ENCODE measurements around the gene MMEL1. TPM values are rescaled to one million over a fixed set of nuclear protein-coding genes. Genes with fewer than 3 reads are reported as not detected.

MMEL1 gene
- total RNA-seq, 1 experiment from 2014 or later: not detected

DNA sequence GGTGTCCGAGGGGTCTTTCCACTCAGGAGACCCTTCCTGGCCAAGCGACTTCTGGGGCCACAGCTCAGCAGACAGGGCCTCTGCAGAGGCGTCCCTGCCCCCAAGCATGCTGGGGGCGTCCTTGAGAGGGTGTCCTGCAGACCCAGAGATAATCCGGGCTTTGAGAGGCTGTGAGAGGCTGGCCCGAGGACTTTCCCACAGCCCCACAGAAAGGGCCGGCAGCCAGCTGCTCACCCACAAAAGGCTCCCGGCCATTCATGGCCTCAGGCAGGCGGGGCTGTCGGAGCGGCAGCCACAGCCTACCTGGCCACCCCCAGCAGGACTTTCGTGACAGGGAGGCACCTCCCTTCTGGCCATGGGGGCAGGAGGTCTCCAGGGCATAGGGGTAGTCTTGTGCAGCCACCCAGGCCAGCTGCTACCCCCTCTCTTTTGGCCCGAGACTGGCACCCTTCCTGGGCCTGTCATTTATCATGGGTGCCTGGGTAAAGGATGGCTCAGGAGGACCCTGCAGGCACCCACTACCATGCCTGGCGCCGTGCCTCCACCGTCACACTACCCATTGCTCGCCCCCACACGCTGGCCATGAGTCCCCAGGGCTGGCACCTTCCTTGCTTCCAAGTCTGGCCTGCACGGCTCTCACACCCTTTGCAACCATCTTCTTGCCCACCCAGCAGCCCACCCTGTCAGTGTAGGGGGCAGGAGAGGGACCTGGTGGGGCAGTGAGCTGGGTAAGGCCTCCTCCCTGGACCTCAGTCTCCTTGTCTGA, 87.8 kb downstream of the MMEL1 start:
- no peak for DNase-seq (ENCODE audit: low read depth)

DNA sequence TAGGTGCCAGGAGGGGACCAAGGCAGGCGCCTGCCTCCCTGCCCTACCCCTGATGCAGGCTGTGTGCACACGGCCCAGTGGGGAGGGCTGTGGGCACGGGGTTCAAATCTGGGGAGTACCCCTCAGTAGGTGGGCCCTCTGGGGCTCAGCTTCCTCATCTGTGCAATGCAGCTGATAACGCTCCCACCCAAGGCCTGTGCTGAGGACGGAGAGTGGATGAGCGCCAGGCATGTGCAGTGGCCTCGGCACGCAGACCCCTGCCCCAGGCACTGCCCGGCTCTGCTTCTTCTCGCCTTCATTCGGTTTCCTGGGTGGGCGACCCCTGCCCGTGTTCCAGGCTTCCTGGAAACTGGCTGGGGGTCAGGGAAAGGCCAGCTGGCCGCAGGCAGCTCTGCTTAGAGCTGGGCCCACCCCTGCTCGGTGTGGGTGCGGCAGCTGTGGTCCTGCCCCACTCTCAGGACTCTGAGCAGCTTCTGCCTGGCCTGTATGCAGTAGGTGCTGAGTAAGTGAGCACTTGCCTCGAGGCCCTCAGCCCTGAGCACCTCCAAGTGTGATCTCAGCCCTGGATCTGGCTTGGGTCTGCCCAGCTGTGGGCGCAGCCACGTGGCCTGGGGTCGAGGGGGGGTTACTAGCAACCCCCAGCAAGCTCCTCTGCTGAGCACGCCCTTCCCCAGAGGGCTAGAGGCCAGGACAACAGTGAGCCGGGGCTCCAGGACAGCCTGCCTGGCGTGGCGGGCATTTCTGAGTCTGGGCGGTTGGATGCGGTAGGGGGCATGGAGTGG, 88.5 kb downstream of the MMEL1 start:
- DNase-seq (ENCODE audit: low read depth): no peak

DNA sequence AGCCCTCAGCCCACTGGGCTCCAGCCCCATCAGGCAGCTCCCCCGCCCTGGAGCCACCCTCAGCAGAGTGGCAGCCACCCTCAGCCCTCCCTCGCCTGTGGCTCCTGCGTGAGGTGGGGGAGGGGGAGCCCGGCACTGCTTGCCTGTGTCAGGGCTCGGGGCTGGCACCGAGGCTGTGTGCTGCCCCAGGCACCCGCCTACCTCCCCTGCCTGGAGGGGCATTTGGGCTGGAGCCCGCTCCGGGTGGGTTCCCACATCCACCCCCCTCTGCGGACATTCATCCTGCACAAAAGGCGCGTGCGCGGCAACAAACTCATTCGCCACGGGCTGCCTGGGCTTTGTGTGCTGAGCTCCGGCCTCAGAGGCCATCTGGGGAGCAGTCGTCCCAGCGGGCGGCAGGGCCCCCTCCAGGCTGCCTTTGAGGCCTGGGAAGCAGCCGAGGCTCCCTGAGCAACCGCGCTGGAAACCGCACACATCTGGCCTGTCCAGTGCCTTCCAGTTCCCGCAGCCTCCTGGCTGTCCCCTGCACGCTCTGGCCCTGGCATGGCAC, 89.2 kb downstream of the MMEL1 start:
- DNase-seq (ENCODE audit: low read depth): no peak

DNA sequence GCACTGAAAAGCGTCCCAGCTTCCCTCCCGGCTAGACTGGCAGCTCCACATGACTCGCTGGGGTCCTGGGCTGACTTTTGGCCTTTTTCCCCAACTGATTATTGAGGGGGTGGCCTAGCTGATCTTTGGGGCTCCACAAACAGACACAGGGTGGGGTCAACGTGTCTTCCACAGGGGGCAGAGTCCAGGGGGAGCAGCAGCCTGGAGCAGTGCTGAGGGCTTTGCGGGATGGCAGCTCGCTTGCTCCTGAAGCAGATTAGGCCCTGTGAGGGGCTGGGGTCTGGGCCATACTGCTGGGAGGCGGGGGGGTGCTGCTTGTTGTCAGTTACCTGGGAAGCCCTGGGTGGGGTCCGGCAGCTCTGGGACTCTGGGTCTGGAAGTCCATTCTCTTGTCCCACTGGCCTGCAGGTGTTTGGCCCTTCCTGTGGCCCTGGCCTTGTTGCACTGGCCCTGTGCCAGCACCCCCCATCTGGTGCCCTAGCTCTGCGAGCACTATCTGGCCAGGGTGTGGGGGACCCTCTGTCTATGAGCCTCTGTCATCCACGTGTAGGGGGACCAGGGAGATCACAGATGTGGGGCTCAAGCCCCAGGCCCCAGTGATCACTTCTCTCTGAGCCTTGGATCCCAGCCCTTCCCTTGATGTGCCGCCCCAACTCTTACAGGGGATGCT, 90.4 kb downstream of the MMEL1 start:
- DNase-seq (ENCODE audit: low read depth): no peak

DNA sequence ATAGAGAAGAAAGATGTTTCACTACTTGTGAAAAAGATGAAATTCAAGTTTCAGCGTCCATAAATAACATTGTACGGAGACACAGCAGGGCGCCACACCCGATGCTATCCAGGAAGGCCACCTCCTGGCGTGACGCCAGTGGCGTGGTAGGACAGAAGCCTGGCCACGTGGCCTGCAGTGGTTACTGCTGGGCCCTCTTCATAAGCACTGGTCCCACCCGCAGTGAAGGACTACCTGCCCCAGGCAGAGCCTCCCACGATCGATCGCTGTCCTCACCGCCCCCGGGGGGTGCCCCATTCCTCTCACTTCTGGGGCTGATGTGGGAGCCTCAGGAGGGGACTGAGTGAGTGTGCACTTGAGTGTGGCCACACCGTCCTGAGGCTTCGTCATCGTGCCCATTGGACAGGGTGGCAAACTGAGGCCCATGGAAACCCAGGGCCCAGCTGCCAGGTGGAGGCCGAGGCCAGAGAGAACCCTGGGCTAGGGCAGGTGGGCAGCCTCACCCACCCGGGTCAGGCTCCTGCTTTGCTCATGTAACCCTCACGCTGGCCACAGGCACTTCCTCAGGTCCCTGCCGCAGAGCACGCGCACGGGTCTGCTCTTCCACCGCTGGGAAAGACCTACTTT, 91.1 kb downstream of the MMEL1 start:
- no peak for DNase-seq (ENCODE audit: low read depth)

DNA sequence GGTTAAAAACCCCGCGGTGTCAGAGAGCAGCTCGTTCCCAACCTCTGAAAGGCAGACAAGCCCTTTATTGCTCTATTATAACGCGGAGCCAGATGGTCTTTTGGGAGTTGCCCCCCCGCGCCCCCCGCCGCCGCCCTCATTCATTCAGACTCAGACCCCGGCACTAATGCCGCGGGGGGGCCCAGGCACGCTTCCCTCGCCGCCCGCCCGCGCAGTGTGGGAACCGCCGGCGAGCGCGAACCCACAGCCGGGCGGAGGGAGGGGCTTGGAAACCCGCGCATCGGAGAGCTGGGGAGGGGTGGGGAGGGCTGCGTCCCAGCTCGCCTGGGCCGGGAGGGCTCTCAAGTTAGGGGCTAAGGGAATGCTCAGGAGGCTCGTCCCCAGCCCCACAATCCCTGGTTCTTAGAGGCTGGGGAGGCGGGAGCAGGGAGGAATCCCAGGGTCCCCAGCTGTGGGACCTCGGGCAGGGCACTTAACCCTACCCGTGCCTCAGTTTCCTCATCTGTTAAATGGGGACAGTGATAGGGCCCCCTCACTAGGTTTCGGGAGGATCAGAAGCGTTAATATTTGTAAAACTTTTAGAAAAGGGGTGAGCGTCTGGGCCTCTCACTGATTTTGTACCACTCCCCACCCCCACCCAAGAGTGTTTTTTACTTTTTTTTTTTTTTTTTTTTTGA, 91.9 kb downstream of the MMEL1 start:
- no peak for DNase-seq (ENCODE audit: low read depth)

Other genes starting within 250 kb of the MMEL1 start
- 4.9 and 7.5 TPM in 2 replicates for gene MORN1, start 241.5 kb downstream of the MMEL1 start, total RNA-seq (2014; rRNA removed)
- gene RER1, start 241.2 kb downstream of the MMEL1 start, total RNA-seq (2014; rRNA removed): 97.2 and 104 TPM in 2 replicates
- gene PEX10, start 220.5 kb downstream of the MMEL1 start, total RNA-seq (2014; rRNA removed): 47.9 and 51.6 TPM in 2 replicates
- gene PLCH2, start 156.7 kb downstream of the MMEL1 start, total RNA-seq (2014; rRNA removed): 0.06 TPM in 1 of 2 replicates, not detected in the other
- gene PANK4, start 106.4 kb downstream of the MMEL1 start, total RNA-seq (2014; rRNA removed): 22.4 and 30.0 TPM in 2 replicates
- not detected in 2 replicates for gene HES5, start 102.8 kb downstream of the MMEL1 start, total RNA-seq (2014; rRNA removed)
- 13.1 TPM in 2 replicates for gene TNFRSF14, start 76.6 kb downstream of the MMEL1 start, total RNA-seq (2014; rRNA removed)
- gene PRXL2B, start 46.2 kb downstream of the MMEL1 start, total RNA-seq (2014; rRNA removed): 39.6 and 40.7 TPM in 2 replicates
- gene TTC34, start 168.7 kb upstream of the MMEL1 start, total RNA-seq (2014; rRNA removed): 0.06 and 0.11 TPM in 2 replicates

Data from LHCN-M2 (cell line).